HG02884 (cell line): ENCODE data around the gene TLE7.

Experiments used
- ATAC-seq: cut with Tn5 transposase; IDR thresholded peaks from one replicate; pipeline ENCODE4 v1.9.1; 2021; ENCODE audit warnings: mild to moderate bottlenecking, moderate library complexity; ENCODE audit not compliant: unreplicated experiment

Gene TLE7

GRCh38 chr16:71442051-71442440 is at the start of gene TLE7:
TLE7 (minus strand) TSS chr16:71442054; CDS start chr16:71433324, 8,730 bp downstream.
- ATAC-seq: no peak

DNA sequence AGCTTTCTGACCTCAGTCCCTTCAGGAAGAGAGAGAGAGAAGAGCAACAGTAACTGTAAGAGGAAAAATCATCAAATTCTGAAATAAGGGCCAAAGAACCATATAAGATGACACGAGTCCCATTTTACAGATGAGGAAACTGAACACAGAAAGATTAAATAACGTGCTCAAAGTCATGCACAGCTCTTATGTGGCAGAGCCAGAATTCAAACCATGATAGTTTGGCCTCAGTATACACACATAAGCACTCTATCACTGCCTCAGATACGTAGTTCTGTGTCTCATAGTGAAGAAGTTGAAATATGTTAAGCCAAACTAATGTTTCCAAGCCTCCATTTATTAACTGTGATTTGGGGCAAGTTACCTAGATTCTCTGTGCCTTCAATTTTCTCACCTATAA is 49.2 kb upstream of the TLE7 start:
- ATAC-seq: no peak

- no peak for ATAC-seq
These were observed 48.5 kb upstream of the TLE7 start for GRCh38 chr16:71490361-71490760.

DNA sequence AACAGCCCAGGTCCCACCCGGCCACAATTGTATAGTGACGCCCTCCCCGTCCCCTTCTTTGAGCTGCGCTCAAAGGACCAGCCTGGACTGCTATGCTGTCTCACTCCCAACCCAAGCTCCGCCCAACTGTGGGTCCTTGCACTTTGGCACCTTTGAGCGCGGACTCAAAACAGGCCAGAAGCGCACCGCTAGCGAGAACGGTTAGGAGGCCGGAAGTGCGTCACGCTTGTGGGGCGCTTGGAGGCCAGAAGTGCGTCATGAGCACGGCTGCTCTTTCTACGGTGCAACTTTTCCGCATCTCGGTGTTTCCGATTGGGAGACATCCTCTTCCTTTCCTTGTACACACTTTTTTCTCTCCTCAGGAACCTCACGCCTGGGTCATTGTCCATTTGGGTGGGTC is 47.3 kb upstream of the TLE7 start, which contains the start of gene ZNF19:
Gene ZNF19 (minus strand): TSS at position 203 of the 400 bp plus-strand sequence. CDS start 7,210 bp downstream, outside the sequence.
- ATAC-seq: no peak

GRCh38 chr16:71484006-71484893 is 42.4 kb upstream of the TLE7 start:
- ATAC-seq: peak; percentile 89

DNA sequence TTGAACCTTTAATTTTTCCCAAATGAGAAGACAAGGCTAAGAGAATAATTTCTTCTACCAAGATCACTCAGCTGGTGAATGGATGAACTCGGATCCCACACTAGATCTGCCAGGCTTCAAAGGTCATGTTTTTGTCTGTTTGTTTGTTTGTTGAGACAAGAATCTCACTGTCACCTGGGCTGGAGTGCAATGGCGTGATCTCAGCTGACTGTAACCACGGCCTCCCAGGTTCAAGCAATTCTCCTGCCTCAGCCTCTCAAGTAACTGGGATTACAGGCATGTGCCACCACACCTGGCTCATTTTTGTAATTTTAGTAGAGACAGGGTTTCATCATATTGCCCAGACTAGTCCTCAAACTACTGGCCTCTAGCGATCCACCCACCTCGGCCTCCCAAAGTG is 40.7 kb upstream of the TLE7 start:
- no peak for ATAC-seq

- no peak for ATAC-seq
These were observed 39.1 kb upstream of the TLE7 start for GRCh38 chr16:71480956-71481355.

DNA sequence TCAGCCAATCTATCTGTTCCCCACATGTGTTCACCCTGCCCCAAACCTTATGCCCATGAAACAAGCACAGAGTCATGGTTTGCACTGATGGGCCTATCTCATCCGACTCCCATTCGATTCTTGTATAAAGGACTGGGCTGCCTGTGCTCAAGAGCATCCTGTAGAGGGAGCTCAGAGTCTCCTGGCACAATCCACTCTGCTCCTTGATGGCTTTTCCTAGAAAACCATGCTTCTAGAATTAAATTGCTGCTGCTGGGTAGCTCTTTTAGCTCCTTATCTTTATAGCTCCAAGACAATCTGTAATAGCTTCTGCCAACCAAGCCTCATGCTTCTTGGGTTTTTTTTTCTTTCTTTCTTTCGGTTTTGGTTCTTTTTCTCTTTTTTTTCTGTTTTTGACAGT is 37.6 kb upstream of the TLE7 start:
- no peak for ATAC-seq

DNA sequence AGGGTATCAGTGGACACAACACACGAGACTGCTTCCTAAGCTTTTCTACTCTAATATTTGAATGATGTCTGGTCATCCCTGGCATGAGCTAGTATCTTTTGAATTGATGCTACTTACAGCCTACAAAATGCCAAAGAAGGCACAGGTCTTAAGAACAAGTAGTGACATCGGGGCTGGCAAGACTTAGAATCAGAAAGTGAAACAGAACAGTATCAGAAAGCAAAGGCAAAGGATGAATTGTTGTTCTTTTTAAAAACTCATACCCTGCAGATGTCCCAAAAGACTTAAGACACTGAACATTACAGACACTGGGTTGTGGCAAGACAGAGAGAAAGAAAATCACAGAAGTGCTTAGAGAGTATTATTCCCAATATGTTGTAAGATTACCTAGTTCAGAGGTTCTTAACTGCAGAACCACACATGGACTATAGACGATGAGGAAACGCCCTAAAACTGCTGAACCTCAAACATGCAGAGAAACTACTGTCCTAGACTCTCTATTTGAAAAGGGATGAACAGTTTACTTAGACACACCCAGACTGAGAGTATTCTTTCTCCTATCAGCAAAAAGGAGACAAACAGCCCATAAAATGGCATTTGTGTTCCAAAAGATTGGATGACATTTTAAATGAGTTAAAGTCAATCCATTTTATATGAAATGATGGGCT is 34.7 kb upstream of the TLE7 start:
- no peak for ATAC-seq

GRCh38 chr16:71474864-71475263 is 33.0 kb upstream of the TLE7 start:
- no peak for ATAC-seq

DNA sequence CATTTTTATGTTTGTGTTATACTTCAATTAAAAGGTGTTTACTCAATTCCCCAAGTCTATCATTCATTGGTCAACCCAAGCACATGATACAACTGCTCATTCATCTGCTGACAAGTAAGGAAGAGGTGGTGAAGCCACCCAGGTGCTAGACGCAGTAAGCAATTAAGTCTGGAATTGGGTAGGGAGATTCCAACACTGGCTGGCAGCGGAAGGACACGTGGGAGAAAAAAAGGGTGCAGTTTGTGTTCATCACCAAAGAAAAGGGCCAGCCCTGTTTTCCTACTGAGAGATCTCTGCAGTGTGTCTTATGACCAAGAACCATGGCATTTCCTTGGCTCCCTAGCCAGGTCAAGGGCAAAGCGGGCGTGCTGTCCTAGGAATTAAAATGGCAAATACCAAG is 32.0 kb upstream of the TLE7 start:
- no peak for ATAC-seq

GRCh38 chr16:71472931-71473330 is 31.1 kb upstream of the TLE7 start:
- ATAC-seq: no peak

- ATAC-seq: no peak
These were observed 30.2 kb upstream of the TLE7 start for GRCh38 chr16:71472051-71472450.

DNA sequence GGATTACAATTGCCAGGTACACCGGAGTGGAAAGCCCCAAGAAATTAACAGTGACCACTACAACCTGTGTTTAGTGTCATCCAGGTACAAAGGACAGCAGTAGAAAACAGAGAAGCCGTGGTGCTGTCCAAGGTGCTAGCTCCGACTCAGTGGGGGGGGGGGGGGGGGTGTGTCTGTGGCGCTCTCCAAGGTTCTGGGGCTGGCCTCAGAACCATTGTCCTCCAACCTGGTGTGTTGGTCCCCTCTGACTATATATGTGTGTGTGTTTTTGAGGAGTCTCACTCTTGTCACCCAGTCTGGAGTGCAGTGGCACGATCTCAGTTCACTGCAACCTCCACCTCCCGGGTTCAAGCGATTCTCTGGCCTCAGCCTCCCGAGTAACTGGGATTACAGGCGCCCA is 26.0 kb upstream of the TLE7 start:
- no peak for ATAC-seq

DNA sequence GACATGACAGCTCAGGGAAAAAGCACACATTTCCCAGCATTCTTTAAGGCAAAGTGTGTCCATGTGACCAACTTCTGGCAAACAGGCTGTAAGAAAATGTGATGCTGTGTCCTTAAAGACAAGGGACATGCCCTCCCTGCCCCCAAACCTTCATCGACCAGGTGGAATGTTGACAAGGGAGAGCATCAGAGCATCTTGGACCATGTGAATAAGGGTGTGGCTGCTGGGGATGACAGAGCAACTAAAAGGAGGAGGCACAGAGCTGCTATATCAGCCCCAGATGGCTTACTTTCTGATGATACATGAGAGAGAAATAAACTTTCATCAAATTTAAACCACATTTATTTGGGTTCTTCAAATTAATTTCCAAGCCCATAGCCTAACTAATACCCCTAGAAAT is 22.4 kb upstream of the TLE7 start:
- no peak for ATAC-seq

DNA sequence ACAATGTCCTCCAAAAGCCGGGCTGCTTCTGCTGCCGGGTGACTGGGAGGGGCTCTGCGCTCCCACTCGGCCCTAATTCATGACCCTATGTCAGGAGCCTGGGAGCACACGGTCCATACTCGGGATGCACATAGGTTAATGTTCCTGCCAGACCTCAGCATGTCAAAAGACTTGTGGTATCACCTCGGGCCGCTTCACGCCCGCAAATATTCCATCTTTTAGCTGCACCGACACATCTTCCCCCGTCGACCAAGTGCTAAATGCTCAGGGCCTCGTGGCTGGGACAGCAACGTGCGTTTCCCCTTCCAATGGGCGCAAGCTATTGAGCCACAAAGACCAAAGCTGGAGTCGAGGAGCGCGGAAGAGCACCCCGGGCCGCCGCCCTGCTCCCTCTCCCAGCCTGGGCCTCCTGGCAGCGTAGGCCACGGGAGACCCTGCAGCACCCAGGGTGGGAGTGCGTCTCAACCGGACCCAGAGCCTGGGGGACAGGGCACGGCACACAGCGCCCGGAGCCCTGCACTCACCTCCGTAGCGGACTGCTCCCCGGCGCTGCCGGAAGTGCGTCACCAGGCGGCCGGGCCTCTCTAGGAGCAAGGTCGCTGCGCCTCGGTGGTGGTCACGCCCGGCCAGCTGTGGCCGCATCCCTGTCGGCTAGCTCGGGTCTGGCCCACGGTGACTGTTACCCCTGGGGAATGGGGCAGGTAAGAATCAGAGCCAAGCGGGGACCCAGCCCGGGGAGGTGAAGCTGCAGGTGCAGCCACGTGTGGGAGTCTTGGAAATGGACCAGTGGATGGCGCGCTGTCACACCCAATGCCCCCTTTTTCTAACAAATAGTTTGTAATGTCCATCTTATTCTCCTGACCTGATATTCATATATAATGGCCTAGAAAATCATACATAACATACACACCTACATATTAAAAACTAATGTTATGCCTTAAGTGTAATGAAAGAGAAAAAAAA is 20.1 kb upstream of the TLE7 start, which contains the start of gene ZNF23:
Gene ZNF23 (minus strand): TSS at position 562 of the 963 bp plus-strand sequence. CDS start 5,451 bp downstream, outside the sequence.
- peak; percentile 95 for ATAC-seq

DNA sequence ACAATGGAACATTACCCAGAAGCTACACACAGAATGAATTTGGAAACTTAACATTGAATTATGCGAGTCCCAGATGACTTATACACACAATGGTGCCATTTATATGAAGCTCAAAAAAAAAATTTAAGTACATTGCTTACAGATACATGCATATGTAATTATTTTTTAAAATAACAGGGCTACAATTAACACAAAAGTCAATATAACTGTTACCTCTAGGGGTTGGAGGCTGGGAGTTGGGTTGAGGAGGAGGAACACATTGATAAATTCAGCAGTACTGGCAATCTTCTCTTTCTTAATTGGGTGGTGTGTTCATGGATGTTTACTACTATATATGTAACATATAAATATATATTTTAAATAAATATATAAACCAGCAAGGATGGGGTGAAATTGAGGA is 19.1 kb upstream of the TLE7 start:
- ATAC-seq: no peak

- ATAC-seq: no peak
These were observed 18.4 kb upstream of the TLE7 start for GRCh38 chr16:71460236-71460635.

DNA sequence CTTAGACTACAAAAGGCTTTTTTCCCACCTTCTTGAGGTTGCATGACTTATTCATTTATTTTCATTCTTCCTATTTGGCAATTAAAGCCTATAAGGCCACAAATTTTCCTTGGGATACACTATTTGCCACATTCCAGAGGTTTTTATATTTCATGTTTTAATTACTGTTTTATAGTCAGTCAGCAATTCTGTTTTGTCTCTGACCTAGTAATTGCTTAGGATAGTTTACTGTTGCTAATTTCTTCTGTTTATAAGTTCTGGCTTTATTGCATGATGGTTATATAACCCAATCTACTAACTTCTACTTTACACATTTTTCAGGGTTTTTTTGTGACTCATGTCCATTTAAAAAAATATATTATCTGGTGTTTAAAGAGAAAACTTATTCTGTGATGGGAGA is 17.7 kb upstream of the TLE7 start:
- ATAC-seq: no peak

DNA sequence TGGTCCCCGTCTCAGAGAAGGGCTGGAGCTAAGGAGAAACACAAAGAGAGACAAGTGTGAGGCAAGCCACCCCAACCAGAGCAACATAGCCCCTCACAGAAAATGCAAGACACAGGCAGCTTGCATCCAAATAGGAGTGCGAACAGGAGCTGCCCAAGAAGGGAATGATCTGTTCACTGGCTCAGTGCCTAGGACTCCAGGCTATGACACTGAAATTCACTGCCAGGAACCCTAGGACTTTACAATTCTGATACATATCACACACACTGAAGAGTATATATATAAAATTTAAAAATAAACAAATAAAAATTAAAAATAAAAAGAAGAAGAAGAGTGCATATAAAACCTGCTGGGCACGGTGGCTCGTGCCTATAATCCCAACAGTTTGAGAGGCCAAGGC is 14.9 kb upstream of the TLE7 start:
- ATAC-seq: no peak

DNA sequence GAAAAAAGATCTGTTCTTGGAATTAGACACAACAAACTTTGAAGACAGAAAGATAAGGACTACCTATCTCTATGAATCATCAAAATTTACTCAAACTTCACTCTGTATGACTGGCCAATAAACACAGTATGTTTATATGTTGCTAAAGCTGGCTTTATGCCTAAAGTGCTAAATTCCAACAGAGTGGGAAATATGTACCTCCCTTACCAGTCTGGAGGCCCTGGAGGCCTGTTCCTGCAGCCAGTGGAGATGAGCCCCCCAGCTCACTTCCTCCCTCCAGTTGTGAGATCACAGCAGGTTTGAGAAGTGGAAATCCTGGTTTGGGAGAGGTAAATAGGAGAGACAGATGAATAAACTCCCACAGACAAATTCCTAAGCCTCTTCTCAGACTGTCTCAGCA is 11.2 kb upstream of the TLE7 start:
- no peak for ATAC-seq
